ENCODE measurements around the gene GAS2L1.
A peak's percentile ranks its signal among the peaks of the same experiment; 100 is the strongest.

Gene GAS2L1

DNA sequence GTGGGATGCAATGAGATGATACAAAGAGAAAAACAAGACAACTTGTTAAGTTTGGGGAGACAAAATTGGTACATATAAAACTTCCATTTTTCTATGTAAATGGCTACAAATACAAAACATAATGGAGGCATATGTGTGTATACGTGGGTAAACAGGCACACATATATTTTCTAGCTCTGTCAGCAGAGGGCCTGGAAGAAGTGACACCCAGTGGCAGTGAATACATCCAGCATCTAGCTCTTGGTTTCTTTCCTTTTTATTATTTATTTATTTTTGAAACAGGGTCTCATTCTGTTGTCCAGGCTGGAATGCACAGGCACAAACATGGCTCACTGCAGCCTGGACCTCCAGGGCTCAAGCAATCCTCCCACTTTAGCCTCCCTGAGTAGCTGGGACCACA, 14.1 kb downstream of the GAS2L1 start:
- no peak for DNase-seq
- Histone ChIP-seq H3K9ac (ENCODE audit: low read depth, low read length) (no peak overlapping the region), H2AFZ (ENCODE audit: low read depth, low read length) (no peak overlapping the region), H3K4me2 (ENCODE audit: insufficient read depth, low read length) (no peak overlapping the region), H3K9me3 (ENCODE audit: insufficient read depth, low read length, severe bottlenecking) (no peaks in the 10 kb centered on the region), H3K4me3 (ENCODE audit: low read depth in 1 of 2, low read length in 2 of 2) (no peak overlapping the region), H3K27ac (ENCODE audit: low read length) (no peak overlapping the region), H3K79me2 (ENCODE audit: insufficient read depth, low read length) (no peaks in the 10 kb centered on the region), H4K20me1 (ENCODE audit: insufficient read depth, low read length) (no peaks in the 10 kb centered on the region), H3K4me1 (ENCODE audit: insufficient read depth, low read length) (no peaks in the 10 kb centered on the region), H3K27me3 (ENCODE audit: insufficient read depth, low read length, poor library complexity) (no peaks in the 10 kb centered on the region), H3K36me3 (ENCODE audit: insufficient read depth, low read length) (no peaks in the 10 kb centered on the region)
- TF ChIP-seq EZH2 (IDR thresholded peaks at IDR 0.05; ENCODE audit: borderline replicate concordance, low read depth, low read length, severe bottlenecking) = no peak
- TF ChIP-seq, protein P1, sequence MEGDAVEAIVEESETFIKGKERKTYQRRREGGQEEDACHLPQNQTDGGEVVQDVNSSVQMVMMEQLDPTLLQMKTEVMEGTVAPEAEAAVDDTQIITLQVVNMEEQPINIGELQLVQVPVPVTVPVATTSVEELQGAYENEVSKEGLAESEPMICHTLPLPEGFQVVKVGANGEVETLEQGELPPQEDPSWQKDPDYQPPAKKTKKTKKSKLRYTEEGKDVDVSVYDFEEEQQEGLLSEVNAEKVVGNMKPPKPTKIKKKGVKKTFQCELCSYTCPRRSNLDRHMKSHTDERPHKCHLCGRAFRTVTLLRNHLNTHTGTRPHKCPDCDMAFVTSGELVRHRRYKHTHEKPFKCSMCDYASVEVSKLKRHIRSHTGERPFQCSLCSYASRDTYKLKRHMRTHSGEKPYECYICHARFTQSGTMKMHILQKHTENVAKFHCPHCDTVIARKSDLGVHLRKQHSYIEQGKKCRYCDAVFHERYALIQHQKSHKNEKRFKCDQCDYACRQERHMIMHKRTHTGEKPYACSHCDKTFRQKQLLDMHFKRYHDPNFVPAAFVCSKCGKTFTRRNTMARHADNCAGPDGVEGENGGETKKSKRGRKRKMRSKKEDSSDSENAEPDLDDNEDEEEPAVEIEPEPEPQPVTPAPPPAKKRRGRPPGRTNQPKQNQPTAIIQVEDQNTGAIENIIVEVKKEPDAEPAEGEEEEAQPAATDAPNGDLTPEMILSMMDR (IDR thresholded peaks at IDR 0.05; ENCODE audit: borderline replicate concordance, extremely low read depth, low read length, poor library complexity, severe bottlenecking) = peak; percentile 24
- ATAC-seq (ENCODE audit: insufficient read depth, low read depth) = no peak

DNA sequence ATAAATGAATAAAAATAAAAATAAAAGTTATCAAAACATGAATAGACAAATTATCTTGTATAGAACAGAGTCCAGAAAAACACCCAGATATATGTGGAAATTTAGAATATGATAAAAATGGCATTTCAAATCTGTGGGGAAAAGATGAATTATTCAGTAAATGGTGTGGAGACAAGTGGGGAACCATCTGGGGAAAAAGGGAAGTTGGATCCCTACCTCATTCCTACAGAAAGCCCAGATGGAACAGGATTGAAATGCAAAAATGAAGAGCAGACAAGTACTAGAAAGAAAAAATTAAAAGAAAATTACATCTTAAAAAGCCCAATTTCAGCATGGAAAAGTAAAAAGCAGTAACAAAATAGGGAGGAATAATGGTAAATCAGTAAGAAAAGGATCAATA, 17.2 kb downstream of the GAS2L1 start:
- ATAC-seq (ENCODE audit: insufficient read depth, low read depth) = no peak
- no peaks in the 10 kb centered on the region for H3K9me3 ChIP-seq (ENCODE audit: insufficient read depth, low read length, severe bottlenecking)
- H4K20me1 ChIP-seq (ENCODE audit: insufficient read depth, low read length) = 0 out of 2 replicates have a peak, but pooled peaks cover 4% of the 10 kb centered on the region

DNA sequence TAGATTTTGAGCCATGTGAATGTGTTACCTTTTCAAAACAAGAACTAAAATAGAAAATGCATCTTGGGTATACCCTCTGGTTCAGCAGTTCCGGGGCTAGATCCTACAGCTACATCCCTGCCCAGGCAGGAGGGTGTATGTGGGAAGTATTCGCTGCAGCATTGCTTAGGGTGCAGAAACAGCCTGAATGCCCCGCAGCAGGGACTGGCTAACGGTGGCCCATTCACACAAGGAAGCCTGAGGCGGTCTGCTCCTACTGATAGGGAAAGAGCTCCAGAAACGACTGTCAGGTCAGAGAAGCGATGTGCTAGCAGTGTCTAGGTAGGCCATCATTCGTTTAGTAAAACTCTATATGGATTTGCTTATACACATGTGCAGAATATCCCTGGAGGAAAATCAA, 18.9 kb downstream of the GAS2L1 start:
- 0 out of 2 replicates have a peak, but pooled peaks cover 4% of the 10 kb centered on the region for H4K20me1 ChIP-seq (ENCODE audit: insufficient read depth, low read length)
- H3K36me3 ChIP-seq (ENCODE audit: insufficient read depth, low read length) = peaks cover 43% of the 10 kb centered on the region
- H3K4me1 ChIP-seq (ENCODE audit: insufficient read depth, low read length) = no peaks in the 10 kb centered on the region
- H3K4me3 ChIP-seq (ENCODE audit: low read depth in 1 of 2, low read length in 2 of 2) = no peak overlapping the region
- H3K9ac ChIP-seq (ENCODE audit: low read depth, low read length) = no peak overlapping the region
- H3K27me3 ChIP-seq (ENCODE audit: insufficient read depth, low read length, poor library complexity) = no peaks in the 10 kb centered on the region
- H3K79me2 ChIP-seq (ENCODE audit: insufficient read depth, low read length) = no peaks in the 10 kb centered on the region
- ATAC-seq (ENCODE audit: insufficient read depth, low read depth) (no peak), DNase-seq (no peak)
- no peak overlapping the region for H3K4me2 ChIP-seq (ENCODE audit: insufficient read depth, low read length)
- H2AFZ ChIP-seq (ENCODE audit: low read depth, low read length) = no peak overlapping the region
- TF ChIP-seq EZH2 (IDR thresholded peaks at IDR 0.05; ENCODE audit: borderline replicate concordance, low read depth, low read length, severe bottlenecking) = no peak
- TF ChIP-seq, protein P1 (IDR thresholded peaks at IDR 0.05; ENCODE audit: borderline replicate concordance, extremely low read depth, low read length, poor library complexity, severe bottlenecking) = no peak
- H3K9me3 ChIP-seq (ENCODE audit: insufficient read depth, low read length, severe bottlenecking) = no peaks in the 10 kb centered on the region
- no peak overlapping the region for H3K27ac ChIP-seq (ENCODE audit: low read length)

More for the DNA sequence above, 17.2 kb downstream of the GAS2L1 start:
- Histone ChIP-seq H3K27ac (ENCODE audit: low read length) (no peak overlapping the region), H3K9ac (ENCODE audit: low read depth, low read length) (no peak overlapping the region), H2AFZ (ENCODE audit: low read depth, low read length) (no peak overlapping the region), H3K4me3 (ENCODE audit: low read depth in 1 of 2, low read length in 2 of 2) (no peak overlapping the region), H3K79me2 (ENCODE audit: insufficient read depth, low read length) (no peaks in the 10 kb centered on the region), H3K4me1 (ENCODE audit: insufficient read depth, low read length) (no peaks in the 10 kb centered on the region), H3K36me3 (ENCODE audit: insufficient read depth, low read length) (peaks cover 26% of the 10 kb centered on the region), H3K27me3 (ENCODE audit: insufficient read depth, low read length, poor library complexity) (no peaks in the 10 kb centered on the region), H3K4me2 (ENCODE audit: insufficient read depth, low read length) (no peak overlapping the region)
- TF ChIP-seq, protein P1 (IDR thresholded peaks at IDR 0.05; ENCODE audit: borderline replicate concordance, extremely low read depth, low read length, poor library complexity, severe bottlenecking) = no peak
- TF ChIP-seq EZH2 (IDR thresholded peaks at IDR 0.05; ENCODE audit: borderline replicate concordance, low read depth, low read length, severe bottlenecking) = no peak
- DNase-seq = no peak

All from DND-41 (cell line).